Epidermal melanocyte (primary cell): ENCODE measurements around the gene USP17L13.
"Not testable (repeated sequence)": the region's sequence is repeated elsewhere in the genome, so short reads cannot be mapped to it uniquely, and the experiment has no call there.

Experiments used
- DNase-seq: peaks from one replicate; pipeline ENCODE4 v3.0.0; 2011; ENCODE audit warnings: low spot score; ENCODE audit not compliant: insufficient read length

USP17L13 gene

GRCh38 chr4:9224596-9224995 is at the start of gene USP17L13:
USP17L13 (plus strand) TSS chr4:9224896; CDS start chr4:9224896, 0 bp downstream.
- DNase-seq, result not testable (repeated sequence)

GRCh38 chr4:9210357-9210756 is 14.3 kb upstream of the USP17L13 start, which contains the start of gene USP17L10:
USP17L10 (plus strand) TSS chr4:9210657; CDS start chr4:9210657, 0 bp downstream.
- not testable (repeated sequence) for DNase-seq

GRCh38 chr4:9214701-9215100 is 10.0 kb upstream of the USP17L13 start:
- not testable (repeated sequence) for DNase-seq

GRCh38 chr4:9215105-9215504 is 9.6 kb upstream of the USP17L13 start, which contains the start of gene USP17L11:
USP17L11 (plus strand) TSS chr4:9215405; CDS start chr4:9215405, 0 bp downstream.
- not testable (repeated sequence) for DNase-seq

DNA sequence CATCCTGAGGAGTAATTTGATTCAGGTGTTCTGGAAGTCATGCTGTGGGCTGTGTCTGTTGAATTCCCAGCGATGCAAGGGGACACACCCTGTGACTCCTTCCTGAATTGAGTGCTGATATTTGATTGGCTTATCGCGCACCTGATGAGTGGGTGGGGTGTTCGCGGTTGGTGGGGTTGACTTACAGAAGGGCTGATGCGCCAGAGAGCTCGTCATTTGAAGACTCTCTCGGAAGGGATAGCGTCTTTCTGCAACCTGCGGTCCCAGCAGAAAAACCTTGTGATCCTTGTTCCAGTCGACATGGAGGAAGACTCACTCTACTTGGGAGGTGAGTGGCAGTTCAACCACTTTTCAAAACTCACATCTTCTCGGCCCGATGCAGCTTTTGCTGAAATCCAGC is 4.8 kb upstream of the USP17L13 start, which contains the start of gene USP17L12:
TSS of gene USP17L12 (plus strand) at position 301 of the 400 bp plus-strand sequence. CDS start at position 301, 0 bp downstream.
- not testable (repeated sequence) for DNase-seq

GRCh38 chr4:9230249-9230648 is 5.6 kb downstream of the USP17L13 start:
- not testable (repeated sequence) for DNase-seq

DNA sequence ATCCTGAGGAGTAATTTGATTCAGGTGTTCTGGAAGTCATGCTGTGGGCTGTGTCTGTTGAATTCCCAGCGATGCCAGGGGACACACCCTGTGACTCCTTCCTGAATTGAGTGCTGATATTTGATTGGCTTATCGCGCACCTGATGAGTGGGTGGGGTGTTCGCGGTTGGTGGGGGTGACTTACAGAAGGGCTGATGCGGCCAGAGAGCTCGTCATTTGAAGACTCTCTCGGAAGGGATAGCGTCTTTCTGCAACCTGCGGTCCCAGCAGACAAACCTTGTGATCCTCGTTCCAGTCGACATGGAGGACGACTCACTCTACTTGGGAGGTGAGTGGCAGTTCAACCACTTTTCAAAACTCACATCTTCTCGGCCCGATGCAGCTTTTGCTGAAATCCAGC is 9.4 kb downstream of the USP17L13 start, which contains the start of gene USP17L15:
TSS of gene USP17L15 (plus strand) at position 301 of the 400 bp plus-strand sequence. CDS start at position 301, 0 bp downstream.
- DNase-seq, result not testable (repeated sequence)

DNA sequence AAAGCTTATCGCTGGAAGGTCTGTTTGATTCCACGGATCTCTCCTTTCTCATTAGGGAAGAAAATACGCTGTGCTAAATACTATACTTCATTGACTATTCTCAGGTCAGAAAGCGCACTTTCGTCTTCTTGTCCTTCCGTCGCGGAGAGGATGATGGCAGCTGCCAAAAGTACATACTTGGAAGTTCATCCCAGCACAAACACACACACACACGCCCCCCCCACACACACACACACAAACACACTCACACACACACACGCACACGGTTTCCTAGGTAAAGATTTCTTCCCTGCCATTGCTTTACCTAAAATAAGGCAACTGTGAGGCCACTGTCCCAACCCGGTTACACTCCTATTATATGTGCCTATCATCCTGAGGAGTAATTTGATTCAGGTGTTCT is 13.8 kb downstream of the USP17L13 start:
- DNase-seq, result not testable (repeated sequence)

GRCh38 chr4:9243579-9243978 is 18.9 kb downstream of the USP17L13 start, which contains the start of gene USP17L17:
USP17L17 (plus strand) TSS chr4:9243879; CDS start chr4:9243879, 0 bp downstream.
- DNase-seq, result not testable (repeated sequence)

- DNase-seq, result not testable (repeated sequence)
These were observed 23.4 kb downstream of the USP17L13 start, which contains the start of gene USP17L18 for GRCh38 chr4:9247953-9248680. USP17L18 (plus strand) TSS chr4:9248630; CDS start chr4:9248630, 0 bp downstream.

- not testable (repeated sequence) for DNase-seq
These were observed 28.4 kb downstream of the USP17L13 start, which contains the start of gene USP17L19 for GRCh38 chr4:9253078-9253477. USP17L19 (plus strand) TSS chr4:9253378; CDS start chr4:9253378, 0 bp downstream.

DNA sequence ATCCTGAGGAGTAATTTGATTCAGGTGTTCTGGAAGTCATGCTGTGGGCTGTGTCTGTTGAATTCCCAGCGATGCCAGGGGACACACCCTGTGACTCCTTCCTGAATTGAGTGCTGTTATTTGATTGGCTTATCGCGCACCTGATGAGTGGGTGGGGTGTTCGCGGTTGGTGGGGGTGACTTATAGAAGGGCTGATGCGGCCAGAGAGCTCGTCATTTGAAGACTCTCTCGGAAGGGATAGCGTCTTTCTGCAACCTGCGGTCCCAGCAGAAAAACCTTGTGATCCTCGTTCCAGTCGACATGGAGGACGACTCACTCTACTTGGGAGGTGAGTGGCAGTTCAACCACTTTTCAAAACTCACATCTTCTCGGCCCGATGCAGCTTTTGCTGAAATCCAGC is 33.1 kb downstream of the USP17L13 start, which contains the start of gene USP17L20:
TSS of gene USP17L20 (plus strand) at position 301 of the 400 bp plus-strand sequence. CDS start at position 301, 0 bp downstream.
- DNase-seq, result not testable (repeated sequence)

GRCh38 chr4:9262572-9262971 is 37.9 kb downstream of the USP17L13 start, which contains the start of gene USP17L21:
USP17L21 (plus strand) TSS chr4:9262872; CDS start chr4:9262872, 0 bp downstream.
- DNase-seq, result not testable (repeated sequence)

DNA sequence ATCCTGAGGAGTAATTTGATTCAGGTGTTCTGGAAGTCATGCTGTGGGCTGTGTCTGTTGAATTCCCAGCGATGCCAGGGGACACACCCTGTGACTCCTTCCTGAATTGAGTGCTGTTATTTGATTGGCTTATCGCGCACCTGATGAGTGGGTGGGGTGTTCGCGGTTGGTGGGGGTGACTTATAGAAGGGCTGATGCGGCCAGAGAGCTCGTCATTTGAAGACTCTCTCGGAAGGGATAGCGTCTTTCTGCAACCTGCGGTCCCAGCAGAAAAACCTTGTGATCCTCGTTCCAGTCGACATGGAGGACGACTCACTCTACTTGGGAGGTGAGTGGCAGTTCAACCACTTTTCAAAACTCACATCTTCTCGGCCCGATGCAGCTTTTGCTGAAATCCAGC is 42.6 kb downstream of the USP17L13 start, which contains the start of gene USP17L22:
TSS of gene USP17L22 (plus strand) at position 301 of the 400 bp plus-strand sequence. CDS start at position 301, 0 bp downstream.
- DNase-seq, result not testable (repeated sequence)

GRCh38 chr4:9271719-9272118 is 47.0 kb downstream of the USP17L13 start:
- DNase-seq, result not testable (repeated sequence)
